ACHN (cell line): ENCODE results near the gene PAK4.

ENCODE experiments used
- DNase-seq: peaks from one replicate; pipeline ENCODE4 v3.0.0-alpha.2; 2015
- in situ Hi-C: cut with HindIII; loops from 2 replicates; pipeline ENCODE4 v1.10.0; 2017; ENCODE audit warnings: low sequenced_read_pairs, low pct_ligation_motif_present, low pct_unique_long_range_greater_than_20kb

The PAK4 gene

DNA sequence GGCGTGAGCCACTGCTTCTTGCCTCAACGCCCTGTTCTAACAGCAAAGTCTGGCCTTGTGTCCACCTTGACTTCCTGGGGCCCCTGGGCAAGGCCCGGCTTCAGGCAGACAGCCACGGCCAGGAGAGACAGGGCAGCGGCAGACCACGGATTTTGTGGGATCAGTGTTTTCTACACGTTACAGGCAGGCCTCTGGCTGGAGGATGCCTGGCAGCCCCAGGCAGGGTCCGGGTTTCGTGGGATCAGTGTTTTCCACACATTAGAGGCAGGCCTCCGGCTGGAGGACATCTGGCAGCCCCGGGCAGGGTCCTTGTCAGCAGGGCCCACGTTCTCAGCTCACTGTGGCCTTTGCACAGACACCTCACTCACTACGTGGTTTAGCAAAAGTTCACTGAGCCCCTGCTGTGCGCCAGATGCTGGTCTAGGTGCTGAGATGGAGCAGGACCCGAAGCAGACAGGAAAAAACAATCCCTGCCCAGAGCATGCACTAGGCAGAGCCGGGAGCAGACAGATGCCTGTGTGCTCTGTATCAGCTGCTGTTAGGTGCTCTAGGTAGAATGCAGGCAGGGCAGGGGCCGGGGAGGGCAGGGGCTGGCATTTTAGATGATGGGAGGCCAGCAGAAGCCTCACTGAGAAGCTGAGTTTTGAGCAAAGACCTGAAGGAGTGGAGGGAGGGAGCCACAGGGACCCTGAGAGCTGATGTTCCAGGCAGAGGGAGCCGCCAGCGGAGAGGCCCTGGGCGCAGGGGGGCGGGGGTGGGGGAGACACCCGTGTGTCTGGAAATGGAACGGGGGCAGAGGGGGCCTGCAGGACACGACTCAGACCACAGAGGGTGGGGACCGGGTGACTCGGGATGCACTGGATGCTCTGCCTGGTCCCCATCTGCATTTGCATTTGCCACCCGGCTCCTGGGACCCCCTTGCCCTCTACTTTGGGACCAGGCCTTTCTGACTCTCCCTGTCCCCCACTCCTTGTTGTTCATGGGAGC lies 46.2 kb downstream of the PAK4 start:
- in situ Hi-C loops, result no loop called here
- DNase-seq, result no peak

DNA sequence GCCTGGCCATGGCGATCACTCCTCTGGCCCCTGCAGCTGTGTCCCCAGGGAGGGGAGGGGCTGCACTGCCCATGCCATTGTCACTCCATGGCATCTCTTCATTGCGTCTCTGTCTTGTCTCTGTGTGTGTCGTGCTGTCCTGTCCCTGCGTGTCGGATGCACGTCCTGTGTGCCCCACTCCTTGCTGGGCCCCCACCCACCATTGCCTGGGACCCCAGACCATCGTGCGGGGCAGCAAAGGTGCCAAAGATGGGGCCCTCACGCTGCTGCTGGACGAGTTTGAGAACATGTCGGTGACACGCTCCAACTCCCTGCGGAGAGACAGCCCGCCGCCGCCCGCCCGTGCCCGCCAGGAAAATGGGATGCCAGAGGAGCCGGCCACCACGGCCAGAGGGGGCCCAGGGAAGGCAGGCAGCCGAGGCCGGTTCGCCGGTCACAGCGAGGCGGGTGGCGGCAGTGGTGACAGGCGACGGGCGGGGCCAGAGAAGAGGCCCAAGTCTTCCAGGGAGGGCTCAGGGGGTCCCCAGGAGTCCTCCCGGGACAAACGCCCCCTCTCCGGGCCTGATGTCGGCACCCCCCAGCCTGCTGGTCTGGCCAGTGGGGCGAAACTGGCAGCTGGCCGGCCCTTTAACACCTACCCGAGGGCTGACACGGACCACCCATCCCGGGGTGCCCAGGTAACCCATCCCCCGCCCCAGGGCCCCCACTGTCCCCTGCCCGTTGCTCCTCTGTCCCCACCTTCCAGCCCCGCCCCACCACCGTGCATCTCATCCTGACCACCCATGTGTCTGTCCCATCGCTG lies 47.3 kb downstream of the PAK4 start:
- in situ Hi-C loops, result no loop called here
- DNase-seq, result no peak

DNA sequence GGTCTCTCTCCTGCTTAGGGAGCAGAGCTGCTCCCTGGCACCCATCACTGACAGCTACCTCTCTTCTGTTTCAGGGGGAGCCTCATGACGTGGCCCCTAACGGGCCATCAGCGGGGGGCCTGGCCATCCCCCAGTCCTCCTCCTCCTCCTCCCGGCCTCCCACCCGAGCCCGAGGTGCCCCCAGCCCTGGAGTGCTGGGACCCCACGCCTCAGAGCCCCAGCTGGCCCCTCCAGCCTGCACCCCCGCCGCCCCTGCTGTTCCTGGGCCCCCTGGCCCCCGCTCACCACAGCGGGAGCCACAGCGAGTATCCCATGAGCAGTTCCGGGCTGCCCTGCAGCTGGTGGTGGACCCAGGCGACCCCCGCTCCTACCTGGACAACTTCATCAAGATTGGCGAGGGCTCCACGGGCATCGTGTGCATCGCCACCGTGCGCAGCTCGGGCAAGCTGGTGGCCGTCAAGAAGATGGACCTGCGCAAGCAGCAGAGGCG lies 48.0 kb downstream of the PAK4 start:
- no peak for DNase-seq
- in situ Hi-C loops, result no loop called here

DNA sequence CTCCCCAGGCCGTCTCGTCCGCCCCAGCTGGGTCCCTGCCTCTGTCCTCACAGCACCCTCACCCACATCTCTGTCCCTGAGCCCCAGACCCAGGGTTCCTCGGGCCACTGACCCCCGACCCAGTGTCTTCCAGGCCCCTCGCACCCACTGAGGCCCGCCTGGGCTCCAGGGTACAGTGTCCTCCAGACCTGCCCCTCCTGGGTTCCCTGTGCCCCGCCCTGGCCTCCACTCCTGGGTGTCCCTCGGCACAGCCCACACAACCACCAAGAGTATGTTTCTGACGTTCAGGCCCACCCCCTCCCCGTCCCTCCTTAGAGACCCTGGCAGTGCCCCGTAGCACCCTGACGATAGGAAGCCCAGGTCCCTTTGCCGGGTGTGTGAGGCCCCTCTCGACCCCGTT lies 48.6 kb downstream of the PAK4 start:
- no peak for DNase-seq
- in situ Hi-C loops, result no loop called here

DNA sequence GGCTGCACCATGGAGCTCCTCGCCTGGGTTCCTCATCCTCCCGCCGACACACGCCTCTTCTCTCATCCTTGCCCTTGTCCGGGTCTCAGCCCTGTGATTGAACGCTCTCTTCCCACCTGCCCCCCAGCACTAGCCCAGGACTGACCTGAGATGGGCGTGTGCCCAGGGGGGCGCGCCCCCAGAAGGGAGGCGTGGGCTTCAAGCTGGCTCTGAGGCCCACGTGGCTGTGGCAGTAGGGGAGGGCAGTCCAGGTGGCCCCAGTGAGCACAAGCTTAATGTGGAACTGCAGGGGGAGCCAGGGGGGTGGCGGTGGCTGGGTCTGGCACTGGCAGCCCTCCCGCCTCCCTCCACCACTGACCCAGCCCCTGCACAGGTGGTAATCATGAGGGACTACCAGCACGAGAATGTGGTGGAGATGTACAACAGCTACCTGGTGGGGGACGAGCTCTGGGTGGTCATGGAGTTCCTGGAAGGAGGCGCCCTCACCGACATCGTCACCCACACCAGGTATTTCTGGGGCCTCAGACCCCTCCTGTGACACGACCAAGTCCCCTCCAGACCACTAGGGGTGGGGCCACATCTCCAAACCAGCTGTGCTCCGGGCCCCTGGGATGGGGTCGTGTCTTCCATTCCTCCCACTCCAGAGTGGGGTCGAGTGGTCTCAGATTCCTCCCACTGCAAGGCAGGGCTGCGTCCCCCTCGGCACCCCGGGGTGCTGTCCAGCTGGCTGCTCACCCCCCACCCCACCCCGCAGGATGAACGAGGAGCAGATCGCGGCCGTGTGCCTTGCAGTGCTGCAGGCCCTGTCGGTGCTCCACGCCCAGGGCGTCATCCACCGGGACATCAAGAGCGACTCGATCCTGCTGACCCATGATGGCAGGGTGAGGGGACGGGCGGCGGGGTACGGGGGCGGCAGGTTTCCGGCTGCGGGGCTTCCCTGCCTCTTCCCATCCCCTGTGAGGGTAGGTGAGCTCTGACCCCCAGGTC lies 49.3 kb downstream of the PAK4 start:
- in situ Hi-C loops, result no loop called here
- DNase-seq, result no peak

DNA sequence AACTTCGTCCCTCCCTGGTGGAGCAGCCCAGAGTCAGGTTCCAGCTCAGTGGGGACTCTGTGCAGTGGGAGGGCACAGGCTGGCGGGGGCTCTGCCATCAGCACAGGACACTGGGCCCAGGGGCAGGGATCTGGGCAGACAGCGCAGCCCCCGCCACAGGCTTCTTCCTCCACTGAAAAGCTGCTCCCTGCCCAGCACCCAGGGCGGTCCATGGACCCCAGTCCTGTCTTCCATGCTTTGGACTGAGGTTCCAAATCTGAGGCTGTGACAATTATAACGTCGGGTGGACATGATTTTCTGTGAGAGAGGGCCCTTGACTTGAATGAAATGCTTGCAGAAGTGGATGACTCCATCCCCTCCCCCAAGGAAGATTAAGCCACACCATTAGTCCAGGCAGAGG lies 50.0 kb downstream of the PAK4 start:
- in situ Hi-C loops, result no loop called here
- DNase-seq, result no peak

DNA sequence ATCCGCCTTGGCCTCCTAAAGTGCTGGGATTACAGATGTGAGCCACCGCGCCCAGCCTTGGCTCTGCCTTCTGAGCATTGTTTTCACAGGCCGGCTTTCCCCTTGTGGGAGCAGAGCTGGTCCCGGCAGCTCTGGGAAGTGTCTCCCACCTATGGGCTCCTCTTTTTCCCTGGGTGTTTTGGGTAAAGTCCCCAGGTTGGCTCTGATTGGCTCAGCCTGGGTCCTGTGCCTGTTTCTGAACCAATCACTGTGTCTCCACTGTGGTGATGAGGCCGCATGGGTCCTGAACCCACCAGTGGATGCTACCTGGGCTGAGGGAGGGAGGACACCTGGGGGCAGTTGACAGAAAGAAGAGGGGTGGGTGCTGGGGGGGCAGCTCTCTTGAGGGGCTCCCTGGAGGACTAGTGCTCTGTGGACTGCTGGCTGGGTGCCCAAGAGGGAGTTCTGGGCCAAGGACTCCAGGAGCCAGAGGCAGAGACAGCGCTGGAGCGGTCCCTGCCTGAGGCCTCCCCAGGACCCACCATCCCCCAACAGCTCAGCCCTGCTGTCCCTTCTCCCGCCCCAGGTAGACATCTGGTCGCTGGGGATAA lies 51.6 kb downstream of the PAK4 start:
- no peak for DNase-seq
- in situ Hi-C loops, result no loop called here

DNA sequence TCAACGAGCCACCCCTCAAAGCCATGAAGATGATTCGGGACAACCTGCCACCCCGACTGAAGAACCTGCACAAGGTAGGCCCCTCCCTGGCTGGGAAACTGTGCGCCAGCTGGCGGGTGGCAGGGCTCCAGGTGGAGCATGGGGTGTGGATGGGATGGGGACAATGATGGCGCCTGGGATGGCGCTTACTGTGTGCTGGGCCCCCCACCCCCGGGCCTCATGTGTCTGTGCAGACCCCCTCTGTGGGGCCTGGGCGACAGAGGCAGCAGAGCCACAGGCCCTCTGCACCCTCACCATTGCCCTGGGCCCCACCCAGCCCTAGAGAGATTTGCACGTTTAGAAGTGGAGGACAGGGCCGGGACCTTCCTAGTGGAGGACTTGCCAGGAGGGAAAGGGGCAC lies 52.1 kb downstream of the PAK4 start:
- in situ Hi-C loops, result no loop called here
- no peak for DNase-seq

DNA sequence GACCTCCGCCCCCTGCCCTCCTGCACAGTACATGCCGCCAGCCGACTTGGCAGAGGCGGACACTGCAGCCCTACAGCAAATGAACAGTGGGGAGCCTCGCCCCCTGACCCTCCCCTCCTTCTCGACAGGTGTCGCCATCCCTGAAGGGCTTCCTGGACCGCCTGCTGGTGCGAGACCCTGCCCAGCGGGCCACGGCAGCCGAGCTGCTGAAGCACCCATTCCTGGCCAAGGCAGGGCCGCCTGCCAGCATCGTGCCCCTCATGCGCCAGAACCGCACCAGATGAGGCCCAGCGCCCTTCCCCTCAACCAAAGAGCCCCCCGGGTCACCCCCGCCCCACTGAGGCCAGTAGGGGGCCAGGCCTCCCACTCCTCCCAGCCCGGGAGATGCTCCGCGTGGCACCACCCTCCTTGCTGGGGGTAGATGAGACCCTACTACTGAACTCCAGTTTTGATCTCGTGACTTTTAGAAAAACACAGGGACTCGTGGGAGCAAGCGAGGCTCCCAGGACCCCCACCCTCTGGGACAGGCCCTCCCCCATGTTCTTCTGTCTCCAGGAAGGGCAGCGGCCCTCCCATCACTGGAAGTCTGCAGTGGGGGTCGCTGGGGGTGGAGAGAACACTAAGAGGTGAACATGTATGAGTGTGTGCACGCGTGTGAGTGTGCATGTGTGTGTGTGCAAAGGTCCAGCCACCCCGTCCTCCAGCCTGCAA lies 52.9 kb downstream of the PAK4 start:
- DNase-seq, result no peak
- in situ Hi-C loops, result no loop called here

DNA sequence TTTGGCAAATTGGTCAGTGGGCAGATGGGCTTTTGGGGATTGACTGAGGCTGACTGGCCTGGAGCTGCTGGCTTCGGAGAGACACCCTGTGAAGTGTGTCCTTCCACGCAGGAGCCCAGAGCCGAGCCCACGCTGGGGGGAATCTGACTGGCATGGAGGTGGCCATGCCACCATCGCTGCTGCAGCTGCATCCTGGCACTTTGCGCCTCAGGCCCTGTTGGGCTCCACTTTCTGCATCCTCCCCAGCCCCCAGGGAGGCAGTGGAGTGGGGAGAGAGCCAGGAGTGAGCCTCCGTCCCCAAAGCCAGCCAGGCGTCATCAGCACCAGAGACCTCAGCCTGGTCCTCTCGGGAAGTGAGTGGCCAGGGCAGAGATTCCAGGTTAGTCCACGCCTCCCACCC lies 54.2 kb downstream of the PAK4 start:
- DNase-seq, result no peak
- in situ Hi-C loops, result no loop called here

DNA sequence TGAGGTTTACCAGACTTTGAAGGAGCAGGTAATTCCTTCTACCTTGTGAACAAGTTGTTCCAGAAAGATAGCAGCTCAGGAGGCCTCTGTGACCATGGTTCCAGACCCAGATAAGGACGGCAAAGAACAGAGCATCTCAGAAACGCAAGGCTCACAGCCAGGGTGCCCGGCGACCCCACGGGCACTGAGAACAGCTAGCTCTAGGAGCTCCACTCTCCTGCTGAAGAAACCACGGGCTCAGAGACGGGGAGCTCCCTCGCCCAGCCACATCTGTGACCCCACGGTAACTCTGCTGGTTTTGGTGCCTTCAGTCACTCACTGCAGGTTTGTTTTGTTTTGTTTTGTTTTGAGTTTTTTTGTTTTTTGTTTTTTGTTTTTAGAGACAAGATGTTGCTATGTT lies 55.2 kb downstream of the PAK4 start:
- no peak for DNase-seq
- in situ Hi-C loops, result no loop called here

DNA sequence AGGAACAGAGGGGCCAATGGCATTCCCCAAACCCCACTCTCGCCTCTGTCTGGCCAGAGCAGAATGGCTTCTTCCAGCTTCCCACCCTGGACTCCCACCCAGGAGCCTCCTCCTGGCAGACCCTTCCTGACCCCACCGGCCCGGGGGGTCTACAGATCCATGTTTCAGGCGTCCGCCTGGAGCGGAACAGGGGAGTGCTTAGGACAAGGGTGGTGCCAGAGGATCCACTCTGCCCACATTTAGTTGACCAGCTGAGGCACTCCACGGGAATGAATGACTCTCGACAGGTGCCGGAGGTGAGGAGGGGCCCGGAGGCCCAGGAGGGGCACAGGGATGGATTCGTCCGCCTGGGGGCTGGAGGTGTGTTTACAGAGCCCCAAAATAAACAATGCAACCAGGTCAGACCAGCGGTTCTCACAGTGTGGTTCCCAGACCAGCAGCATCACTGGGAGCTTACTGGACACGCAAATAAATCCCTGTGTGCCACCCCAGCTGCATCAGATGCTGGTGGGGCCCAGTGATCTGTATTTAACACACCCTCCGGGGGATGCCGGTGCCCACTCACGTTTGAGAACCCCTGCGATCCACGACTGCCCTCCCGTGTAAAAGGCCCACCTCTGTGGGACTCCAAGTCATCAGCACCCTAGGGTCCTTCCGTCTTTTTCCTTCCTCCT lies 56.1 kb downstream of the PAK4 start:
- in situ Hi-C loops, result no loop called here
- no peak for DNase-seq

DNA sequence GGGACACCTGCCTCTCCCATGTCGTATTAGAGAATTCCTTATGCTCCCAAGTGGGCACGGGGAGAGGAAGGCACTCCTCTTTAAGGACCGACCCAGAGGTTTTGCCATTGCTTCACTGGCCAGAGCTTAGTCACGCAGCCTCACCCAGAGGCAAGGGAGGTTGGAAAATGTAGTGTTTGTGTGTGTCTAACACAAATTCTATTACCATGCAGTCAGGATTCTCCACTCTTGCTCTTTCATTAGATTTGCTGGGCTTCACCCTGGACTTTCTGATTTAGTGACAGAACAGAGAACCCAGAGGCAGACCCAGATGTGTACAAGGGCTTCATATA lies 56.6 kb downstream of the PAK4 start:
- no peak for DNase-seq
- in situ Hi-C loops, result no loop called here

DNA sequence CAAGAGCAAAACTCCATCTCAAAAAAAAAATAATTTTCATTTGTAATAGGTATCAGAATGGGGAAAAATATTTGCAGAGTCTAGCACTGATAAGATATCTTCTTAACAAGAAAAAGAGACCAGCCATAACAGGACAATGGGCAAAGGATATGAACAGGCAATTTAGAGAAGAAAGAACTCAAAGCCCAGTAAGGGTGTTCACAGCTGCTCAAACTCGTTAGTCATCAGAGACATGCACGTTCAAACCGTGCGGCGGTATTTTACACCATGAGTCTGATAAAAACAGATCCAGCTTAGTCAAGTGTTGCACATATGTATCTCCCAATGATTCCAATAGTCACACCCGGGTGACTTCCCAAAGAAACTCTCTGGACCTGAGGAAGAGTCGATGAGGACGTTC lies 57.5 kb downstream of the PAK4 start:
- in situ Hi-C loops, result no loop called here
- DNase-seq, result no peak

DNA sequence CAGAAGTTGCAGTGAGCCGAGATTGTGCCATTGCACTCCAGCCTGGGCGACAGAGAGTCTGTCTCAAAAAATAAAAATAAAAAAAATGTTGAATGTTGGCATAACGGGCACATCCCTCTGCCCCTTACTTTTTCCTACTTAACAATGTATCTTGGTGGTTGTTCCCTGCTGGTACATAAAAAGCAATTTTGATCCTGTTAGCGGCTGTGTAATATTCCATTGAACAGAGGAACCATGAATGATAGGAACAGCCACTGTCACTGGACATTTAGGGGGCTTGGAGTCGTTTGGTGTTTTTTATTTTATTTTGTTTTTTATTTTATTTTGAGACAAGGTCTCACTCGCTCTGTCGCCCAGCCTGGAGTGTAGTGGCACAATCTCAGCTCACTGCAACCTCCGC lies 60.8 kb downstream of the PAK4 start:
- in situ Hi-C loops, result no loop called here
- DNase-seq, result no peak

DNA sequence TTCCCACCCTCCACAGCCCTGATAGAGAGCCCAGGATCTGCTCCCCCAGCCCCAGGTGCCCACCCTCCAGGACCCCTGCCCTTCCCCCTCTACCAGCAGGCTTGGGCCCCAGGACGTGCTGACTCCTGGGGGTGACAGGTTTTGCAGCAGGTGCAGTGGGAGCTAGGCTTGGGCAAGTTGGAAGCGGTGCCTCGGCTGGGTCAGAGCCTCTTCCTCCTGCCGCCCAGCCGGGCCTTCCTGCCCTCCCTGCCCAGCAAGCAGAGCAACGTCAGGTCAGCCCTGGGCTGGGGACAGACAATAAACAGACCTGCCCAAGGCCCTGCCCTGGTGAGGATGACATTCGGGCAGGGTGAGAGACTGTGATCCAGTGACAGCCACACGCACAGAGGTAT lies 62.0 kb downstream of the PAK4 start:
- DNase-seq, result no peak
- in situ Hi-C loops, result no loop called here

DNA sequence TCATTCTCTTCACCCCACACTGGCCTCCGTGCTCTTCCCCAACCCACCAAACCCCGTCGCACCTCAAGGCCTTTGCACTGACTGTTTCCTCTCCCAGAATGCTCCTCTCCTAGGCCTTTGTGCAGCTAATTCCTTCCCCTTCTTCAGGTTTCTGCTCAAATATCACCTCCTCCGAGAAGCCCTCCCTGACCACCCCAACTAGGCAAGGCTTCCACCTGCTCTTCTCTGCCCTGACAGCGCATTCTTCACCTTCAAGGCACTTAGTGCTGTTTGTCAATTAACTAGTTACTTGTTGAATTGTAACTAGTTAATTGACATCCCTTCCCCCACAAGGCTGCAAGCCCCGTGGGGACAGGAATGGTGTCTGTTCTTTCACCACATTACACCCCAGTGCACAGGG lies 63.4 kb downstream of the PAK4 start:
- DNase-seq, result no peak
- in situ Hi-C loops, result no loop called here
